Adrenal gland (tissue), 5 donors: ENCODE data around the gene RBM17.

Experiments used
- CTCF ChIP-seq, 6 experiments: fragments of 450-650 bp in 4 of 6; fragments of 200-600 bp in 2 of 6; sonication (generic) in 1 of 6; IDR thresholded peaks; 1 replicate in 5 of 6; 2 replicates in 1 of 6; pipeline versions ENCODE4 v1.5.1 to v1.8.0; 2016 to 2021; ENCODE audit warnings: antibody characterized with exemption in 6 of 6, mild to moderate bottlenecking in 2 of 6, moderate library complexity in 1 of 6
- POLR2A ChIP-seq, 2 donors: fragments of 450-650 bp; IDR thresholded peaks; one replicate each; pipeline ENCODE4 v1.6.1; 2017; ENCODE audit warnings: antibody characterized with exemption in 2 of 2, mild to moderate bottlenecking in 2 of 2, moderate library complexity in 1 of 2
- donor health status: DM: no; HTN: no; CAD: no.

DNA sequence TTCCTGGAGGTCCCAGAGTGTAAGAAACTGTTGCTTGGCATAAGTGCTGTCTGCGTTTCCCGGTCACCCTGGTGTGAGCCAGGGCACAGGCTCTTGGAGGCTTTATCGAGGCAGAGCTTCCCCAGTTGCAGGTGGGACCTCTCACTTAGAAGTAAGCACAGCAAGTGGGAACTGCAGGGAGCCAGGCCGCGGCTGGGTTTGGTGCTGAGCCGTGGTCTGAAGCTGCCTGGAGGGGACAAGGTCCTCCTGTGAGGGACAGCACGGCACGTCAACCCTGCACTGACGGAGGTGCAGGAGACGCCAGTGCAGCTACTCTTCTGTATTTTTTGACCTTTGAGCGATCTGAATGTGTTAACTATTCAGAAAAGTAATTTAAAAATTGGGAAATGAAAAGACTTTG, 58.1 kb downstream of the RBM17 start:
- TF ChIP-seq CTCF (IDR thresholded peaks at IDR 0.05) (no peak), POLR2A (IDR thresholded peaks at IDR 0.05) (no peak)
